AG09309 (cell line): ENCODE results near the gene OTOL1.

Experiments used
- DNase-seq: peaks from one replicate; pipeline ENCODE4 v3.0.0-alpha.2; 2010; ENCODE audit warnings: low read depth
- H3K4me3 ChIP-seq: 2 replicates; pipeline ENCODE4 v1.5.1; 2011; ENCODE audit warnings: mild to moderate bottlenecking, low read depth, low read length, moderate library complexity; ENCODE audit not compliant: control insufficient read depth
- CTCF ChIP-seq: IDR thresholded peaks from 2 replicates; pipeline ENCODE4 v1.5.1; 2011; ENCODE audit warnings: mild to moderate bottlenecking, low read depth, low read length, inconsistent platforms; ENCODE audit not compliant: insufficient read depth, control insufficient read depth; ENCODE audit errors: missing control alignments

OTOL1 gene

GRCh38 chr3:161498259-161498921 is 1.8 kb downstream of the OTOL1 start:
- no peak for TF ChIP-seq CTCF
- no peak for DNase-seq
- H3K4me3 ChIP-seq: no peak overlapping the region

GRCh38 chr3:161500068-161500796 is 3.6 kb downstream of the OTOL1 start:
- no peak overlapping the region for H3K4me3 ChIP-seq
- no peak for TF ChIP-seq CTCF
- DNase-seq: no peak

GRCh38 chr3:161503271-161503670 is 6.7 kb downstream of the OTOL1 start:
- no peak overlapping the region for H3K4me3 ChIP-seq
- no peak for TF ChIP-seq CTCF
- no peak for DNase-seq

GRCh38 chr3:161508852-161509477 is 12.4 kb downstream of the OTOL1 start:
- DNase-seq: no peak
- peak; percentile 22 for TF ChIP-seq CTCF
- no peak overlapping the region for H3K4me3 ChIP-seq

- H3K4me3 ChIP-seq: no peak overlapping the region
- TF ChIP-seq CTCF: no peak
- no peak for DNase-seq
Observed at GRCh38 chr3:161510510-161511260, 14.1 kb downstream of the OTOL1 start.

GRCh38 chr3:161523916-161524315 is 27.3 kb downstream of the OTOL1 start:
- no peak for TF ChIP-seq CTCF
- H3K4me3 ChIP-seq: no peak overlapping the region
- DNase-seq: no peak
